IMR-90 (cell line): ENCODE data around the gene GRAMD1C. TPM values are rescaled to one million over a fixed set of nuclear protein-coding genes. Genes with fewer than 3 reads are reported as not detected.

Experiments used
- ATAC-seq: fragments of 200-7000 bp; cut with Tn5 transposase; 2 replicates; pipeline ENCODE4 v1.9.1; 2020; ENCODE audit warnings: low read depth, mild to moderate bottlenecking, moderate library complexity
- BruUV-seq: library from RNA; stranded (reverse); fragments of 400-500 nt; replicated peaks from 2 replicates; lab custom pipeline; 2021; lab: Mats Ljungman, UMichigan
- CTCF ChIA-PET: fragments of 300-600 bp; formaldehyde crosslinking; extraction: SDS; loops from one replicate; lab custom pipeline; 2021; ENCODE audit warnings: antibody characterized with exemption; lab: Yijun Ruan, JAX
- POLR2A ChIA-PET: fragments of 300-600 bp; sonication (Branson Sonifier 250); formaldehyde crosslinking; loops from one replicate; lab custom pipeline; 2022; ENCODE audit warnings: antibody characterized with exemption; ENCODE audit not compliant: unreplicated experiment; lab: Charles Lee
- DNase-seq: peaks from one replicate; pipeline ENCODE4 v3.0.0; 2013
- H2AFZ ChIP-seq: replicated peaks from 2 replicates; pipeline ENCODE3; 2013; ENCODE audit warnings: low read length, mild to moderate bottlenecking; ENCODE audit not compliant: poor library complexity
- H2AK5ac ChIP-seq: 2 replicates; pipeline ENCODE4 v1.6.1; 2013; ENCODE audit warnings: low read depth, low read length, inconsistent platforms
- H2AK9ac ChIP-seq: replicated peaks from 2 replicates; pipeline ENCODE3; 2013; ENCODE audit warnings: mild to moderate bottlenecking, low read depth, low read length, moderate library complexity; ENCODE audit not compliant: poor library complexity
- H2BK120ac ChIP-seq: 2 replicates; pipeline ENCODE4 v1.6.1; 2013; ENCODE audit warnings: low read depth, low read length, inconsistent platforms
- H2BK15ac ChIP-seq: 3 replicates; pipeline ENCODE4 v1.6.1; 2013; ENCODE audit warnings: low read depth, low read length, inconsistent platforms
- H2BK20ac ChIP-seq: 2 replicates; pipeline ENCODE4 v1.6.1; 2013; ENCODE audit warnings: low read depth, mild to moderate bottlenecking, inconsistent platforms, low read length, moderate library complexity
- H2BK5ac ChIP-seq: 2 replicates; pipeline ENCODE4 v1.6.1; 2013; ENCODE audit warnings: mild to moderate bottlenecking, low read depth, low read length, inconsistent platforms; ENCODE audit not compliant: poor library complexity, severe bottlenecking
- H3K14ac ChIP-seq: replicated peaks from 2 replicates; pipeline ENCODE4 v1.6.1; 2013; ENCODE audit warnings: low read depth, low read length, inconsistent platforms
- H3K18ac ChIP-seq: 2 replicates; pipeline ENCODE4 v1.6.1; 2013; ENCODE audit warnings: low read depth, low read length, control low read depth
- H3K23ac ChIP-seq: 2 replicates; pipeline ENCODE4 v1.6.1; 2013; ENCODE audit warnings: low read depth, low read length, inconsistent platforms
- H3K27ac ChIP-seq: 2 replicates; pipeline ENCODE4 v1.5.1; 2013; ENCODE audit warnings: mild to moderate bottlenecking, control low read depth, low read length; ENCODE audit not compliant: insufficient read depth
- H3K27me3 ChIP-seq: 2 replicates; pipeline ENCODE4 v1.6.1; 2013; ENCODE audit warnings: low read length; ENCODE audit not compliant: control insufficient read depth, insufficient read depth
- H3K36me3 ChIP-seq: 2 replicates; pipeline ENCODE4 v1.6.1; 2013; ENCODE audit warnings: low read length, mixed read lengths; ENCODE audit not compliant: control insufficient read depth, insufficient read depth
- H3K4ac ChIP-seq: 2 replicates; pipeline ENCODE4 v1.6.1; 2013; ENCODE audit warnings: low read depth, low read length, inconsistent platforms
- H3K4me1 ChIP-seq: 2 replicates; pipeline ENCODE4 v1.6.1; 2013; ENCODE audit warnings: low read length, mixed read lengths; ENCODE audit not compliant: control insufficient read depth, insufficient read depth
- H3K4me2 ChIP-seq: 2 replicates; pipeline ENCODE4 v1.6.1; 2013; ENCODE audit warnings: low read depth, mild to moderate bottlenecking, control low read depth, low read length, moderate library complexity
- H3K4me3 ChIP-seq: 2 replicates; pipeline ENCODE4 v1.5.1; 2013; ENCODE audit warnings: low read depth, mild to moderate bottlenecking, control low read depth, low read length, moderate library complexity; ENCODE audit not compliant: insufficient read depth
- H3K56ac ChIP-seq: 2 replicates; pipeline ENCODE4 v1.6.1; 2013; ENCODE audit warnings: low read length, inconsistent platforms; ENCODE audit not compliant: insufficient read depth; ENCODE audit errors: extremely low read depth
- H3K79me1 ChIP-seq, 2 experiments: 2 replicates each; pipeline ENCODE4 v1.6.1; 2013; ENCODE audit warnings: low read length in 2 of 2, inconsistent platforms in 1 of 2, low read depth in 1 of 2
- H3K9ac ChIP-seq: 2 replicates; pipeline ENCODE4 v1.6.1; 2013; ENCODE audit warnings: low read depth, low read length, control low read depth
- H3K9me1 ChIP-seq: 2 replicates; pipeline ENCODE4 v1.6.1; 2013; ENCODE audit warnings: low read length, inconsistent platforms; ENCODE audit not compliant: insufficient read depth
- H3K9me3 ChIP-seq: 2 replicates; pipeline ENCODE4 v1.6.1; 2013; ENCODE audit warnings: low read length; ENCODE audit not compliant: control insufficient read depth, insufficient read depth
- H4K20me1 ChIP-seq: 2 replicates; pipeline ENCODE4 v1.6.1; 2013; ENCODE audit warnings: low read length, inconsistent platforms; ENCODE audit not compliant: insufficient read depth
- H4K5ac ChIP-seq: 2 replicates; pipeline ENCODE4 v1.6.1; 2013; ENCODE audit warnings: mild to moderate bottlenecking, low read depth, low read length, control low read depth
- H4K8ac ChIP-seq, 2 experiments: 2 replicates each; pipeline ENCODE4 v1.6.1; 2013; ENCODE audit warnings: low read depth in 2 of 2, low read length in 2 of 2, control low read depth in 1 of 2, inconsistent platforms in 1 of 2
- H4K91ac ChIP-seq: 2 replicates; pipeline ENCODE4 v1.6.1; 2013; ENCODE audit warnings: low read depth, low read length, inconsistent platforms; ENCODE audit not compliant: insufficient read depth
- BHLHE40 ChIP-seq: fragments of 150-350 bp; IDR thresholded peaks from 2 replicates; pipeline ENCODE4 v1.6.1; 2016; ENCODE audit warnings: mild to moderate bottlenecking, low read depth, low read length
- CEBPB ChIP-seq: IDR thresholded peaks from 2 replicates; pipeline ENCODE4 v1.6.1; 2012; ENCODE audit warnings: low read depth, low read length, improper control_type of control experiment
- CHD1 ChIP-seq: IDR thresholded peaks from 2 replicates; pipeline ENCODE4 v1.6.1; 2012; ENCODE audit warnings: low read depth, low read length, improper control_type of control experiment
- CTCF ChIP-seq: conservative IDR thresholded peaks from 2 replicates; pipeline ENCODE4 v1.5.1; 2012; ENCODE audit warnings: mild to moderate bottlenecking, low read depth, low read length, improper control_type of control experiment
- ELK1 ChIP-seq: fragments of 150-350 bp; IDR thresholded peaks from 2 replicates; pipeline ENCODE4 v1.6.1; 2016; ENCODE audit warnings: low read depth, mild to moderate bottlenecking, low read length, moderate library complexity, borderline replicate concordance
- FOS ChIP-seq: fragments of 150-350 bp; IDR thresholded peaks from 2 replicates; pipeline ENCODE4 v1.6.1; 2016; ENCODE audit warnings: low read depth, low read length
- MAFK ChIP-seq: IDR thresholded peaks from 2 replicates; pipeline ENCODE4 v1.6.1; 2012; ENCODE audit warnings: low read depth, low read length, improper control_type of control experiment
- MXI1 ChIP-seq: IDR thresholded peaks from 2 replicates; pipeline ENCODE4 v1.6.1; 2012; ENCODE audit warnings: low read depth, mild to moderate bottlenecking, low read length, moderate library complexity, borderline replicate concordance
- NFE2L2 ChIP-seq: fragments of 150-350 bp; IDR thresholded peaks from 2 replicates; pipeline ENCODE4 v1.6.1; 2016; ENCODE audit warnings: low read depth, mild to moderate bottlenecking, low read length
- POLR2A ChIP-seq: IDR thresholded peaks from 2 replicates; pipeline ENCODE4 v1.6.1; 2012; ENCODE audit warnings: mild to moderate bottlenecking, low read depth, low read length
- RAD21 ChIP-seq: IDR thresholded peaks from 2 replicates; pipeline ENCODE4 v1.6.1; 2012; ENCODE audit warnings: low read length, improper control_type of control experiment
- RCOR1 ChIP-seq: IDR thresholded peaks from 2 replicates; pipeline ENCODE4 v1.6.1; 2012; ENCODE audit warnings: mild to moderate bottlenecking, low read length, improper control_type of control experiment; ENCODE audit not compliant: insufficient replicate concordance
- RFX5 ChIP-seq: IDR thresholded peaks from 2 replicates; pipeline ENCODE4 v1.8.0; 2012; ENCODE audit warnings: low read depth, mild to moderate bottlenecking, low read length, moderate library complexity
- SMC3 ChIP-seq: fragments of 150-350 bp; IDR thresholded peaks from 2 replicates; pipeline ENCODE4 v1.6.1; 2016; ENCODE audit warnings: low read depth, mild to moderate bottlenecking, antibody characterized with exemption, low read length, moderate library complexity
- WGBS, 2 experiments: methylation state at CpG; one replicate each; pipeline versions ENCODE4 v1.1.5 to v1.1.7; 2013; ENCODE audit warnings: missing lambda C conversion rate in 2 of 2; ENCODE audit not compliant: insufficient read length in 1 of 2; ENCODE audit errors: extremely low coverage in 2 of 2; 5-methylcytosine and 5-hydroxymethylcytosine counted together
- dilution Hi-C: fragments of 300-500 bp; cut with HindIII; formaldehyde crosslinking; loops from one replicate; pipeline ENCODE4 v1.14.3; 2018; ENCODE audit warnings: low sequenced_read_pairs; ENCODE audit not compliant: unreplicated experiment
- in situ Hi-C: fragments of 300-500 bp; cut with MboI; formaldehyde crosslinking; loops from 3 replicates; pipeline ENCODE4 v1.14.3; 2019; ENCODE audit warnings: low sequenced_read_pairs, inconsistent platforms, mixed read lengths
- intact Hi-C: fragments of 100-400 bp; cut with micrococcal nuclease; formaldehyde crosslinking; loops from 2 replicates; pipeline ENCODE4 v1.10.0; 2022
- polyA plus RNA-seq, 3 experiments: library from polyadenylated mRNA; depleted of rRNA; stranded (reverse); fragments of >200 nt; gene quantifications; 2 replicates each; pipeline ENCODE4 v1.2.3, GENCODE V29; 2012; ENCODE audit warnings: low replicate concordance in 1 of 3
- total RNA-seq: library from RNA; depleted of rRNA; stranded (reverse); fragments of >200 nt; gene quantifications from 2 replicates; pipeline ENCODE4 v1.2.3, GENCODE V29; 2012
- TF ChIP-seq, protein P1 (sequence below): fragments of 150-350 bp; IDR thresholded peaks from 2 replicates; pipeline ENCODE4 v1.6.1; 2017; ENCODE audit warnings: mild to moderate bottlenecking, antibody characterized with exemption, low read length, low read depth

Gene GRAMD1C
- total and polyA plus RNA-seq, 2 of the 4 experiments (the other 2 are of a cell fraction), result 2.5 to 5.0 TPM

DNA sequence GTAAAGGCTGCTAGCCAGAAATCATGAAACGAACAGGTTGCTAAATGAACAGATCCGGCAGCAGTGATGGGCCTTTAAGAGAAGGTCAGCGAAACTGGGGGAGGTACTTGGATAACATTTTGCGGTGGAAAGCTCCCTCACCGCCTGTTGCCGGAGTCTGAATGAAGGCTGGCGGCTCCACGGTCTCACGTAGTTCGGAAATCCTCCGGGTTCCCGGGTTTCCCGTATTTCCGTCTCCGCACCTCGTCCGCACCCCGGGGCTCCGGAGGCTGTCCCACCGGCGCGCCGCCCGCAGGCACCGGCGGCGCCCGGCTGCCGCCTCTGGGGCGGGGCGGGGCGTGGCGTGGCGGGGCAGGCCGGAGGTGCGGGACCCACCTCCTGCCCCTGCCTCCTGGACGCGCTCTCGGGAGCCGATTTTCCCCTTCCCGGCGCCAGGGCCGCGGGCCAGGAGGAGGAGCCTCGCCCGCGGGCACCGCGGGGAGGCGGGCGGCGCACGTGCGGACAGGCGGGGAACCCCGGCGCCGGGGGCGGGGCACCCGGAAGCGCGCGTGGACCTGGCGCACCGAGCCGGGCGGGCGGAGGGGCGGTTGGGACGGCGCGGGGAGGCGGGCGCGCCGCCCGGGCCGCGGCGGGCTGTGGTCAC is 108.9 kb downstream of the GRAMD1C start, which contains the start of gene ZDHHC23:
ZDHHC23 (plus strand) TSS at position 642 of the 643 bp plus-strand sequence. CDS start 790 bp downstream, outside the sequence.
- no peak within 1 kb of the TSS for H2BK5ac ChIP-seq
- no peak within 1 kb of the TSS for H2BK20ac ChIP-seq
- no peaks in the 10 kb centered on the region for H3K79me1 ChIP-seq
- no peak within 1 kb of the TSS for H3K14ac ChIP-seq
- no peak within 1 kb of the TSS for H3K4ac ChIP-seq
- H3K27ac ChIP-seq, result no peak within 1 kb of the TSS
- H2BK120ac ChIP-seq, result no peak within 1 kb of the TSS
- ChIA-PET CTCF (no interaction called here), POLR2A (no interaction called here)
- H3K9ac ChIP-seq, result peak within 1 kb of the TSS; percentile 8
- 0 out of 4 replicates have a peak within 1 kb of the TSS, but pooled peaks of 1 of the 2 experiments have one; percentile 58 for H4K8ac ChIP-seq
- no peak within 1 kb of the TSS for H4K91ac ChIP-seq
- intact Hi-C loops (no loop called here), in situ Hi-C loops (no loop called here), dilution Hi-C loops (no loop called here)
- H2BK15ac ChIP-seq, result no peak within 1 kb of the TSS
- no peaks in the 10 kb centered on the region for H4K20me1 ChIP-seq
- H3K4me1 ChIP-seq, result no peaks in the 10 kb centered on the region; the same call in 1 of the 2 replicates
- H3K36me3 ChIP-seq, result no peaks in the 10 kb centered on the region
- H3K4me3 ChIP-seq, result peak within 1 kb of the TSS; percentile 44
- H2AK5ac ChIP-seq, result no peak within 1 kb of the TSS
- ATAC-seq, result peak; percentile 82
- WGBS, 2 experiments, result 0% methylated on average over 27 of the region's 80 CpGs; no CpG with 5 or more reads in 1 of the 2 experiments
- no peak within 1 kb of the TSS for H3K23ac ChIP-seq
- peaks cover 18% of the 10 kb centered on the region for H3K27me3 ChIP-seq
- DNase-seq, result peak; percentile 34
- BruUV-seq, result no TSS peak
- H3K9me1 ChIP-seq, result no peaks in the 10 kb centered on the region
- H2AFZ ChIP-seq, result peak within 1 kb of the TSS; percentile 90
- H3K18ac ChIP-seq, result no peak within 1 kb of the TSS
- H3K56ac ChIP-seq, result no peak within 1 kb of the TSS
- peak within 1 kb of the TSS; percentile 76 for H2AK9ac ChIP-seq
- no peak within 1 kb of the TSS for H4K5ac ChIP-seq
- H3K4me2 ChIP-seq, result peak within 1 kb of the TSS; percentile 91
- H3K9me3 ChIP-seq, result no peaks in the 10 kb centered on the region
- TF ChIP-seq MAFK, result no peak
- no peak for TF ChIP-seq SMC3
- no peak for TF ChIP-seq RFX5
- no peak for TF ChIP-seq POLR2A
- TF ChIP-seq NFE2L2, result no peak
- TF ChIP-seq CEBPB, result no peak
- no peak for TF ChIP-seq ELK1
- TF ChIP-seq RAD21, result no peak
- TF ChIP-seq MXI1, result peak; percentile 63; the same call in 1 of the 2 replicates
- TF ChIP-seq CHD1, result no peak
- peak; percentile 90 for TF ChIP-seq BHLHE40
- TF ChIP-seq RCOR1, result no peak
- TF ChIP-seq CTCF, result no peak
- TF ChIP-seq, protein P1, sequence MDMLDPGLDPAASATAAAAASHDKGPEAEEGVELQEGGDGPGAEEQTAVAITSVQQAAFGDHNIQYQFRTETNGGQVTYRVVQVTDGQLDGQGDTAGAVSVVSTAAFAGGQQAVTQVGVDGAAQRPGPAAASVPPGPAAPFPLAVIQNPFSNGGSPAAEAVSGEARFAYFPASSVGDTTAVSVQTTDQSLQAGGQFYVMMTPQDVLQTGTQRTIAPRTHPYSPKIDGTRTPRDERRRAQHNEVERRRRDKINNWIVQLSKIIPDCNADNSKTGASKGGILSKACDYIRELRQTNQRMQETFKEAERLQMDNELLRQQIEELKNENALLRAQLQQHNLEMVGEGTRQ, result 0 out of 2 replicates have a peak, but pooled peaks have one; percentile 23
- no peak for TF ChIP-seq FOS
